OCI-LY1 (cell line): Measurements from ENCODE around the gene TCERG1L.

ENCODE experiments used
- H2AFZ ChIP-seq: fragments of 200-600 bp; sonication (generic), shearing (Covaris generic); 2 replicates; pipeline ENCODE4 v1.6.0; 2014; ENCODE audit warnings: antibody characterized with exemption, mild to moderate bottlenecking, low read length
- H3F3A ChIP-seq: fragments of 200-600 bp; sonication (generic), shearing (Covaris generic); 2 replicates; pipeline ENCODE4 v1.6.0; 2014; ENCODE audit warnings: mild to moderate bottlenecking, antibody characterized with exemption, low read length, moderate library complexity; ENCODE audit not compliant: insufficient read depth
- H3K27ac ChIP-seq: fragments of 200-600 bp; sonication (generic); 2 replicates; pipeline ENCODE4 v1.5.1; 2014; ENCODE audit warnings: low read length, mixed run types, mild to moderate bottlenecking, low read depth; ENCODE audit not compliant: poor library complexity, severe bottlenecking
- H3K27me3 ChIP-seq: fragments of 200-600 bp; sonication (generic); 2 replicates; pipeline ENCODE4 v1.6.0; 2014; ENCODE audit warnings: antibody characterized with exemption, mild to moderate bottlenecking, low read length, moderate library complexity; ENCODE audit not compliant: insufficient read depth
- H3K36me3 ChIP-seq: fragments of 200-600 bp; sonication (generic); 2 replicates; pipeline ENCODE4 v1.6.1; 2014; ENCODE audit warnings: mild to moderate bottlenecking, antibody characterized with exemption, low read length, moderate library complexity, mixed read lengths; ENCODE audit not compliant: insufficient read depth
- H3K4me1 ChIP-seq: fragments of 200-600 bp; sonication (generic); 2 replicates; pipeline ENCODE4 v1.5.1; 2014; ENCODE audit warnings: mild to moderate bottlenecking, low read length, moderate library complexity; ENCODE audit not compliant: insufficient read depth, severe bottlenecking
- H3K4me2 ChIP-seq: fragments of 200-600 bp; sonication (generic), shearing (Covaris generic); 2 replicates; pipeline ENCODE4 v1.6.1; 2014; ENCODE audit warnings: low read length
- H3K4me3 ChIP-seq: fragments of 200-600 bp; sonication (generic); 2 replicates; pipeline ENCODE4 v1.5.1; 2014; ENCODE audit warnings: low read length, low read depth, mild to moderate bottlenecking, mixed read lengths; ENCODE audit not compliant: poor library complexity, severe bottlenecking
- H3K79me2 ChIP-seq: fragments of 200-600 bp; shearing (Covaris generic); 2 replicates; pipeline ENCODE4 v1.6.1; 2016; ENCODE audit warnings: mixed run types, low read length, mixed read lengths; ENCODE audit not compliant: insufficient read depth
- H3K9ac ChIP-seq: fragments of 200-600 bp; sonication (generic), shearing (Covaris generic); 2 replicates; pipeline ENCODE4 v1.6.1; 2014; ENCODE audit warnings: mild to moderate bottlenecking, low read length, mixed read lengths
- H3K9me2 ChIP-seq: fragments of 200-600 bp; sonication (generic), shearing (Covaris generic); 2 replicates; pipeline ENCODE4 v1.6.1; 2014; ENCODE audit warnings: low read depth, mild to moderate bottlenecking, low read length, mixed read lengths
- H3K9me3 ChIP-seq: fragments of 200-600 bp; shearing (Covaris generic); 2 replicates; pipeline ENCODE4 v1.6.1; 2014; ENCODE audit warnings: low read length, mixed read lengths
- H4K20me1 ChIP-seq: fragments of 200-600 bp; sonication (generic), shearing (Covaris generic); 2 replicates; pipeline ENCODE4 v1.6.0; 2016; ENCODE audit warnings: mild to moderate bottlenecking, low read length; ENCODE audit not compliant: insufficient read depth
- CTCF ChIP-seq: fragments of 200-600 bp; sonication (generic), shearing (Covaris generic); IDR thresholded peaks from 2 replicates; pipeline ENCODE4 v1.5.1; 2017; ENCODE audit warnings: mild to moderate bottlenecking, antibody characterized with exemption, low read length, moderate library complexity, mixed read lengths
- EZH2 ChIP-seq: fragments of 200-600 bp; sonication (generic), shearing (Covaris generic); IDR thresholded peaks from 2 replicates; pipeline ENCODE4 v1.8.0; 2017; ENCODE audit warnings: borderline replicate concordance, mixed run types, mild to moderate bottlenecking, antibody characterized with exemption, low read length, moderate library complexity, mixed read lengths

The TCERG1L gene

DNA sequence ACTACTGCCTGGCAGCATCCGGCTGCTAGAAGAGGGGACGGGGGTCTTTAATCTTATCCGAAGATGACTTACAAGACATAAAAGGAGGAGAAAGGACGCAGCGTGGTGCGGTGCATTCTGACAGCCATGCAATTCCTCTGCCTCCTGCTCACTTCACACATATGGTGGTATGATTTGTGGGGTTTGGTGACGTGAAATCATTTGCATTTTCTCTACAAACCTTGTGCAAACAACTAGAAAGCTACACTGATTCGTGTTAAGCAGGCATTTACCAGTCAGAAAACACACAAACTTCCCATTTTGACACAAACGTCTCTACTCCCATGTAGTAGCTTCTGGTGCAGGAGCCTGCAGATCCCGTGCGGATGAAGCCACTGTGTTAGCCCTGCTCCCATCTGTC is 6.8 kb upstream of the TCERG1L start:
- no peaks in the 10 kb centered on the region for H3K4me1 ChIP-seq
- H3K9me2 ChIP-seq, result no peaks in the 10 kb centered on the region
- no peaks in the 10 kb centered on the region for H3F3A ChIP-seq
- H3K27ac ChIP-seq, result no peak overlapping the region
- no peak for TF ChIP-seq EZH2
- no peak for TF ChIP-seq CTCF
- no peaks in the 10 kb centered on the region for H3K79me2 ChIP-seq
- H3K4me2 ChIP-seq, result no peak overlapping the region
- no peaks in the 10 kb centered on the region for H3K9me3 ChIP-seq
- H4K20me1 ChIP-seq, result no peaks in the 10 kb centered on the region
- H3K36me3 ChIP-seq, result no peaks in the 10 kb centered on the region
- no peak overlapping the region for H3K9ac ChIP-seq
- H3K4me3 ChIP-seq, result no peak overlapping the region
- H2AFZ ChIP-seq, result no peak overlapping the region
- H3K27me3 ChIP-seq, result no peaks in the 10 kb centered on the region

DNA sequence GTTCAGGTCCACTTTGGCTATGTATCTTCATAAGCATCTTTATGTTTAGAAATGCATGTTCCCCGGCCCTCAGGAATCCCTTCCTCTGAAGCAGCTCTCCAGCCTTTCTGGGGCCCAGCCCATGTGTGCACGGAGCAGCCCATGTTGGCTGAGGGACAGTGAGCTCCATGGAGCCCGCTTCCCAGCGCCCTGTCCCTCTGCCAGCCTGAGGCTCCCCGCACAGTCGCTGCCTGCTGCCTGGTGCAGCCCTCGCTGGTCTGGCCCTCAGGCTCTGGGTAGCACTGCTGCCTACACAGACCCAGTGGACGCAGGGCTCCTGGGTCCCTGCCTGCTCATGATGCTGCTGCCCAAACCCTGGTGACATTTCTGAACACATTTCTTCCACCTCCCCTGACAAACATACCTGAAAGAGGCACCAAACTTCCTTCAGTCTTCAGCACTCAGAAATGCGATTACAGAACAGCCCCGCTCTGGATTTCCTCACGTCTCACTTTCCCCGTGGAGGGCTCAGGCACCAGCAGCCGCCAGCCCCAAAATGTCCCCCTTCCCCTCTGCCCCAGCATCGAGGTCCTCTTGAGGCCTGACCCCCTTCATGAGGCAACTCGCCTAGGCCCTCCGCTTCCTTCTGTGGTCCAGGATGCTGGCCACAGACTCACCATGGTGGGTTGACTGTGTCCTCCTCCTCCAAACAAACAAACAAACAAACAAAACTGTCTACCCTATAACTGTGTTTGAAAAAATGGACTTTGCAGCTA is 5.0 kb upstream of the TCERG1L start:
- no peaks in the 10 kb centered on the region for H3F3A ChIP-seq
- H3K27ac ChIP-seq, result no peak overlapping the region
- H4K20me1 ChIP-seq, result no peaks in the 10 kb centered on the region
- H3K36me3 ChIP-seq, result no peaks in the 10 kb centered on the region
- H3K4me1 ChIP-seq, result no peaks in the 10 kb centered on the region
- H3K9me2 ChIP-seq, result no peaks in the 10 kb centered on the region
- no peak overlapping the region for H3K4me2 ChIP-seq
- H2AFZ ChIP-seq, result no peak overlapping the region
- TF ChIP-seq CTCF, result no peak
- TF ChIP-seq EZH2, result no peak
- no peaks in the 10 kb centered on the region for H3K79me2 ChIP-seq
- no peak overlapping the region for H3K9ac ChIP-seq
- H3K27me3 ChIP-seq, result no peaks in the 10 kb centered on the region
- H3K9me3 ChIP-seq, result no peaks in the 10 kb centered on the region
- H3K4me3 ChIP-seq, result no peak overlapping the region

GRCh38 chr10:131315344-131315743 is 3.8 kb upstream of the TCERG1L start:
- Histone ChIP-seq H3F3A (no peaks in the 10 kb centered on the region), H2AFZ (no peak overlapping the region), H3K4me1 (no peaks in the 10 kb centered on the region), H3K79me2 (no peaks in the 10 kb centered on the region), H3K36me3 (no peaks in the 10 kb centered on the region), H3K4me2 (no peak overlapping the region), H3K9me3 (no peaks in the 10 kb centered on the region), H3K9me2 (no peaks in the 10 kb centered on the region), H3K27me3 (no peaks in the 10 kb centered on the region), H3K9ac (no peak overlapping the region), H4K20me1 (no peaks in the 10 kb centered on the region), H3K27ac (no peak overlapping the region), H3K4me3 (no peak overlapping the region)
- no peak for TF ChIP-seq CTCF
- no peak for TF ChIP-seq EZH2
